ENCODE measurements around the gene FAM20C. TPM values are rescaled to one million over a fixed set of nuclear protein-coding genes. Genes with fewer than 3 reads are reported as not detected.

Gene FAM20C
- total and polyA plus RNA-seq, 2 of the 8 experiments (the other 6 are each of a cell fraction or from before 2014, with no cell fraction given), result 9.5 to 34.8 TPM

DNA sequence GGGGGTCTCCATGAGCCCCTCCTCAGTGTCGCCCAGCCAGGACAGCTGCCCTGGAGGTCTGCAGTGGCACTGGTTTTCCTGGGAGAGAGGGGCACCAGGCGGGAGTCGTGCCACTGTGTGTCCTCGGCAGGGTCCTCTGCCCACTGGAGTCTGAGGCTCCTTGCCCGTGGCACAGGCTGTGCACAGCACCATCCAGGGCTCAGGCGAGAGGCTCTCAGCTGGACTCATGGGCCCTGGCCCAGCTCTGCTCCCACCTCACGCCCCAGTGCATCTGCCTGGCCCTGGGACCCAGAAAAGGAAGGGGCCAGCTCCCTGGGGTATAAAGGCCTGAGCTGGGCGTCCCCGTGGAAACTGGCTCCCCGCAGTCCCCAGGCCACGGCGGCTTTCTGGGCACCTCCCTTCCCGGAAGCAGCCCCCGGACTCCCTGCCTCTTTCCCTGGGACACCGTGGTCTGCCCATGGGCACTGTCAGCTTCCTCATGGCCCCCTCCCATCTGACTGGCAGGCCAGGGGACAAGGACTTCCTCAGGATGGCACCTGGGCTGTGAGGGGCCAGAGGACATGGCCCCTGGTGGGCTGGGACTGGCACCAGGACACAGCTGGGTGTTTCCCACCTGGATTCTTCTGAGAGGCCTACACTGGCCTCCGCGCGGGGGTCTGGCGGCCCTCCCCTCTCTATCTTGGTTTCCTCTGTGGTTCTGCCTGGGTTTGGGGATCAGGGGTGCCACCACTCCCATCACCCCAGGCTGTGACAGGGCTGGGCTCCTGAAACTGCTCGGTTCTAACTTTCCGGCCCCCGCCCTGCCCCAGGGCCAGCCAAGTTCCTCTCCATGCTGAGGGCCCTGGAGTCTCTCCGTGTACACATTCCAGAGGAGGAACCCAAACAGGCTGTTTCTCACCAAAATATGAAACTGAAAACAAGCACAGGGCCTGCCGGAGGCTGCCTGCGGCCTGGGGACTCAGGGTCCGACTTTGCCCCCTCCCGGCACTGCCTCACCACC lies 103.1 kb downstream of the FAM20C start:
- Histone ChIP-seq H3K18ac (ENCODE audit: extremely low read depth, low read length) (no peak overlapping the region), H4K91ac (replicated peaks; ENCODE audit: insufficient read length, low read length) (no peak overlapping the region), H3K79me1 (ENCODE audit: low read depth, low read length) (no peaks in the 10 kb centered on the region), H3K56ac (replicated peaks; ENCODE audit: insufficient read length, low read depth, low read length) (no peak overlapping the region), H2AFZ (ENCODE audit: low read length) (no peak overlapping the region), H3K14ac (ENCODE audit: insufficient read length) (no peak overlapping the region), H3K27me3 (replicated peaks in 1 of 4; ENCODE audit: control insufficient read depth in 3 of 4, extremely low read depth in 1 of 4, insufficient read depth in 3 of 4, low read length in 3 of 4) (peaks cover 13 to 26% (median 20%) of the 10 kb centered on the region in 4 experiments), H3K4me3 (ENCODE audit: extremely low read depth in 1 of 4, insufficient read depth in 2 of 4, low read depth in 3 of 4, low read length in 4 of 4) (no peak overlapping the region), H3K27ac (ENCODE audit: low read depth, low read length) (no peak overlapping the region), H3K23me2 (ENCODE audit: low read depth, low read length) (peaks cover 4% of the 10 kb centered on the region; the same call in 1 of the 2 replicates), H3K36me3 (ENCODE audit: control insufficient read depth in 2 of 4, insufficient read depth in 4 of 4, low read length in 3 of 4) (no peaks in the 10 kb centered on the region), H3K4me1 (replicated peaks in 1 of 4; ENCODE audit: control insufficient read depth in 3 of 4, insufficient read depth in 4 of 4, low read length in 3 of 4) (no peaks in the 10 kb centered on the region; a peak in 2 of 7 replicates), H3K79me2 (ENCODE audit: control insufficient read depth in 1 of 2, insufficient read depth in 2 of 2, low read length in 2 of 2) (no peaks in the 10 kb centered on the region), H4K8ac (ENCODE audit: extremely low read depth, insufficient read depth, low read length) (no peak overlapping the region), H3K23ac (ENCODE audit: insufficient read length) (no peak overlapping the region), H3K4me2 (ENCODE audit: insufficient read depth in 1 of 2, low read depth in 2 of 2, low read length in 2 of 2) (no peak overlapping the region), H3K4ac (replicated peaks; ENCODE audit: insufficient read length, low read depth, low read length) (no peak overlapping the region), H2BK20ac (ENCODE audit: low read length) (no peak overlapping the region), H3K9ac (replicated peaks in 1 of 4; ENCODE audit: extremely low read depth in 1 of 4, low read depth in 3 of 4, low read length in 3 of 4) (no peak overlapping the region), H4K5ac (ENCODE audit: insufficient read length, low read depth, low read length) (no peak overlapping the region), H4K20me1 (replicated peaks in 1 of 2; ENCODE audit: control insufficient read depth in 1 of 2, insufficient read depth in 2 of 2, low read length in 2 of 2) (no peaks in the 10 kb centered on the region), H2BK120ac (replicated peaks; ENCODE audit: low read depth, low read length) (no peak overlapping the region), H2AK5ac (ENCODE audit: low read depth, low read length) (no peak overlapping the region), H2BK12ac (ENCODE audit: low read depth, low read length) (no peak overlapping the region), H2BK5ac (ENCODE audit: low read depth, low read length) (no peak overlapping the region), H2BK15ac (ENCODE audit: low read length) (no peak overlapping the region), H3K9me3 (ENCODE audit: insufficient read depth in 2 of 2, low read depth in 1 of 2, low read length in 1 of 2) (peaks cover 0 to 9% of the 10 kb centered on the region in 2 experiments; a peak in 2 of 4 replicates)
- FAIRE-seq, result no peak
- POLR2A ChIA-PET (ENCODE audit: partially characterized antibody), result no interaction called here
- CTCF ChIA-PET (ENCODE audit: partially characterized antibody), result interaction anchor here (0.9 to 1.9 kb wide), 5 partner anchors 21 to 492 kb away, joined by 3 to 12 read pairs (median 4); no protein-coding TSS in a partner anchor
- DNase-seq (ENCODE audit: low read depth in 1 of 2, low spot score in 2 of 2), result no peak
- TF ChIP-seq FOSL1 (IDR thresholded peaks at IDR 0.05; ENCODE audit: insufficient read depth, low read depth, low read length), result no peak
- TF ChIP-seq POLR2A (IDR thresholded peaks at IDR 0.05; ENCODE audit: control extremely low read depth in 1 of 2, low read depth in 2 of 2, low read length in 2 of 2), result no peak
- TF ChIP-seq HDAC6 (IDR thresholded peaks at IDR 0.05; ENCODE audit: low read depth, low read length), result no peak
- TF ChIP-seq CEBPB (IDR thresholded peaks at IDR 0.05; ENCODE audit: low read depth, low read length), result no peak
- TF ChIP-seq NANOG (IDR thresholded peaks at IDR 0.05; ENCODE audit: insufficient read depth, low read depth, low read length, poor library complexity, severe bottlenecking), result no peak
- TF ChIP-seq MAFK (IDR thresholded peaks at IDR 0.05; ENCODE audit: low read depth, low read length), result no peak
- TF ChIP-seq BACH1 (IDR thresholded peaks at IDR 0.05; ENCODE audit: low read length), result no peak
- TF ChIP-seq EZH2 (IDR thresholded peaks at IDR 0.05; ENCODE audit: low read depth, low read length, severe bottlenecking), result no peak
- no peak for TF ChIP-seq ZNF274 (IDR thresholded peaks at IDR 0.05; ENCODE audit: borderline replicate concordance, extremely low read depth, low read length)
- TF ChIP-seq RFX5 (IDR thresholded peaks at IDR 0.05; ENCODE audit: borderline replicate concordance, low read depth, low read length), result no peak
- WGBS, 2 experiments (ENCODE audit: extremely low coverage in 1 of 2, insufficient coverage in 1 of 2, insufficient read length in 1 of 2, insufficient replicate concordance in 2 of 2, low coverage in 1 of 2, low lambda C conversion rate in 2 of 2, missing lambda C conversion rate in 1 of 2), result 90% methylated on average over 22 of the region's 27 CpGs; no CpG with 5 or more reads in 1 of the 2 experiments
